ENCODE data around the gene BCL7A. TPM values are rescaled to one million over a fixed set of nuclear protein-coding genes. Genes with fewer than 3 reads are reported as not detected.
A peak's percentile ranks its signal among the peaks of the same experiment; 100 is the strongest.

The BCL7A gene
- total and polyA plus RNA-seq, 2 donors (not counting 1 experiment from before 2014, with no cell fraction given), result 71.0 to 75.9 TPM

- WGBS (ENCODE audit: insufficient coverage), result 16% methylated on average over 11 of the region's 13 CpGs
- Histone ChIP-seq H3K9ac (ENCODE audit: low read length) (no peak overlapping the region), H3K4me1 (ENCODE audit: control insufficient read depth in 2 of 2, insufficient read depth in 2 of 2, low read length in 2 of 2) (peaks cover 29 to 40% of the 10 kb centered on the region in 2 donors), H3K27me3 (replicated peaks in 1 of 4; ENCODE audit: control extremely low read depth in 1 of 4, control insufficient read depth in 3 of 4, insufficient read depth in 4 of 4, low read length in 3 of 4) (no peaks in the 10 kb centered on the region), H4K20me1 (ENCODE audit: control insufficient read depth, insufficient read depth, low read length, poor library complexity, severe bottlenecking) (no peaks in the 10 kb centered on the region), H3K79me2 (ENCODE audit: control insufficient read depth, insufficient read depth, low read length) (no peaks in the 10 kb centered on the region), H3K4me3 (ENCODE audit: control extremely low read depth in 1 of 5, extremely low read depth in 1 of 5, insufficient read depth in 1 of 5, low read depth in 2 of 5, low read length in 4 of 5) (no peak overlapping the region), H3K27ac (ENCODE audit: low read length in 2 of 2) (no peak overlapping the region), H2AFZ (ENCODE audit: insufficient read depth, low read depth, low read length, poor library complexity, severe bottlenecking) (peak overlapping the region; percentile 18), H3K4me2 (replicated peaks; ENCODE audit: low read depth, low read length, poor library complexity, severe bottlenecking) (peak overlapping the region; percentile 31), H3K36me3 (replicated peaks in 1 of 2; ENCODE audit: control extremely low read depth in 1 of 2, control insufficient read depth in 1 of 2, extremely low read depth in 1 of 2, insufficient read depth in 2 of 2, low read length in 1 of 2) (no peaks in the 10 kb centered on the region), H3K9me3 (ENCODE audit: control extremely low read depth in 1 of 3, control insufficient read depth in 2 of 3, insufficient read depth in 1 of 3, low read length in 2 of 3) (peaks cover 0 to 9% (median 5%) of the 10 kb centered on the region in 3 donors)
- peak; percentile 25 for DNase-seq
- intact Hi-C loops (cut with micrococcal nuclease), result no loop called here
- Mint-ChIP-seq H3K4me3 (peak overlapping the region; percentile 52), H3K4me1 (peaks cover 45% of the 10 kb centered on the region), H3K27ac (peak overlapping the region; percentile 43), H3K27me3 (no peaks in the 10 kb centered on the region), H3K9me3 (ENCODE audit: insufficient read depth) (no peaks in the 10 kb centered on the region)
- CTCF ChIA-PET, result interaction anchor here (0.6 kb wide), 1 partner anchor 27 kb away, joined by 3 read pairs; no protein-coding TSS in a partner anchor
- POLR2A ChIA-PET, result interaction anchor here (0.6 to 1.1 kb wide), 4 partner anchors 8 to 194 kb away, joined by 3 to 5 read pairs (median 4); no protein-coding TSS in a partner anchor
- no peak for ATAC-seq (ENCODE audit: low read depth)
- TF ChIP-seq, protein P1, sequence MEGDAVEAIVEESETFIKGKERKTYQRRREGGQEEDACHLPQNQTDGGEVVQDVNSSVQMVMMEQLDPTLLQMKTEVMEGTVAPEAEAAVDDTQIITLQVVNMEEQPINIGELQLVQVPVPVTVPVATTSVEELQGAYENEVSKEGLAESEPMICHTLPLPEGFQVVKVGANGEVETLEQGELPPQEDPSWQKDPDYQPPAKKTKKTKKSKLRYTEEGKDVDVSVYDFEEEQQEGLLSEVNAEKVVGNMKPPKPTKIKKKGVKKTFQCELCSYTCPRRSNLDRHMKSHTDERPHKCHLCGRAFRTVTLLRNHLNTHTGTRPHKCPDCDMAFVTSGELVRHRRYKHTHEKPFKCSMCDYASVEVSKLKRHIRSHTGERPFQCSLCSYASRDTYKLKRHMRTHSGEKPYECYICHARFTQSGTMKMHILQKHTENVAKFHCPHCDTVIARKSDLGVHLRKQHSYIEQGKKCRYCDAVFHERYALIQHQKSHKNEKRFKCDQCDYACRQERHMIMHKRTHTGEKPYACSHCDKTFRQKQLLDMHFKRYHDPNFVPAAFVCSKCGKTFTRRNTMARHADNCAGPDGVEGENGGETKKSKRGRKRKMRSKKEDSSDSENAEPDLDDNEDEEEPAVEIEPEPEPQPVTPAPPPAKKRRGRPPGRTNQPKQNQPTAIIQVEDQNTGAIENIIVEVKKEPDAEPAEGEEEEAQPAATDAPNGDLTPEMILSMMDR (IDR thresholded peaks at IDR 0.05), result no peak
- no peak for TF ChIP-seq EZH2 (IDR thresholded peaks at IDR 0.05; ENCODE audit: borderline replicate concordance, insufficient read depth, low read depth, low read length, poor library complexity, severe bottlenecking)
Measured at GRCh38 chr12:121996945-121997612, 24.6 kb upstream of the BCL7A start.

Data from B cell (primary cell).